Nephron (organoid): Measurements from ENCODE around the gene UHRF1.

Experiments
- H3K27ac Mint-ChIP-seq, 3 experiments: 2 replicates each; pipeline ENCODE4 v1.8.0; 2020; ENCODE audit warnings: mixed read lengths in 3 of 3, mild to moderate bottlenecking in 2 of 3, moderate library complexity in 1 of 3
- H3K27me3 Mint-ChIP-seq: 2 replicates; pipeline ENCODE4 v1.8.0; 2021; ENCODE audit warnings: low read depth, mild to moderate bottlenecking, moderate library complexity, mixed read lengths
- H3K36me3 Mint-ChIP-seq: 2 replicates; pipeline ENCODE4 v1.8.0; 2020; ENCODE audit warnings: low read depth, mixed read lengths
- H3K4me1 Mint-ChIP-seq: 2 replicates; pipeline ENCODE4 v1.8.0; 2020; ENCODE audit warnings: mixed read lengths
- H3K4me3 Mint-ChIP-seq, 3 experiments: 2 replicates each; pipeline ENCODE4 v1.8.0; 2020; ENCODE audit warnings: mild to moderate bottlenecking in 3 of 3, mixed read lengths in 3 of 3, moderate library complexity in 2 of 3
- H3K9me3 Mint-ChIP-seq: 2 replicates; pipeline ENCODE4 v1.8.0; 2020; ENCODE audit warnings: mixed read lengths
- TF ChIP-seq, protein P1 (sequence below), 3 experiments: fragments of 200-600 bp; sonication (generic); IDR thresholded peaks; one replicate each; pipeline ENCODE4 v1.5.0; 2021; ENCODE audit warnings: antibody characterized with exemption in 3 of 3; ENCODE audit not compliant: unreplicated experiment in 3 of 3

The UHRF1 gene

DNA sequence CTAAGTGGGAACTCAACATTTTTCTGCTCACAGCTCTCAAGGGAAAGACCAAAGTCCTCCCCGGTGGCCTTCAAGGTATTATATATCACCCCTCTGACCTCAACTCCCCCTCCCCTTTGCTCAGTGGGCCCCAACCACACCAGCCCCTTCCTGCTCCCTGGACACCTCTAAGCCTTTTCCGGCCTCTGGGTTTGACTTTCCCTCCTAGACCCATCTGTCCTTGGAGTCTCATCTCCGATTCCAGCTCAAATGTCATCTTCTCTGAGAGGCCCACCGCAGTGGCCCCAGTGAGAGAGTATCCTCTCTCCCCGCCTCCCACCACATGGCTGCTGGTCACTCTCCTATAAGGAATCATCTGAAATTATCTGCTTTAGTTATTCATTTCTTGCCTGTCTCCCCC is 941 bp upstream of the UHRF1 start:
- H3K9me3 Mint-ChIP-seq = no peaks in the 10 kb centered on the region
- H3K36me3 Mint-ChIP-seq = peaks cover 6% of the 10 kb centered on the region
- H3K27me3 Mint-ChIP-seq = peaks cover 4% of the 10 kb centered on the region
- H3K4me1 Mint-ChIP-seq = peaks cover 37% of the 10 kb centered on the region
- TF ChIP-seq, protein P1, sequence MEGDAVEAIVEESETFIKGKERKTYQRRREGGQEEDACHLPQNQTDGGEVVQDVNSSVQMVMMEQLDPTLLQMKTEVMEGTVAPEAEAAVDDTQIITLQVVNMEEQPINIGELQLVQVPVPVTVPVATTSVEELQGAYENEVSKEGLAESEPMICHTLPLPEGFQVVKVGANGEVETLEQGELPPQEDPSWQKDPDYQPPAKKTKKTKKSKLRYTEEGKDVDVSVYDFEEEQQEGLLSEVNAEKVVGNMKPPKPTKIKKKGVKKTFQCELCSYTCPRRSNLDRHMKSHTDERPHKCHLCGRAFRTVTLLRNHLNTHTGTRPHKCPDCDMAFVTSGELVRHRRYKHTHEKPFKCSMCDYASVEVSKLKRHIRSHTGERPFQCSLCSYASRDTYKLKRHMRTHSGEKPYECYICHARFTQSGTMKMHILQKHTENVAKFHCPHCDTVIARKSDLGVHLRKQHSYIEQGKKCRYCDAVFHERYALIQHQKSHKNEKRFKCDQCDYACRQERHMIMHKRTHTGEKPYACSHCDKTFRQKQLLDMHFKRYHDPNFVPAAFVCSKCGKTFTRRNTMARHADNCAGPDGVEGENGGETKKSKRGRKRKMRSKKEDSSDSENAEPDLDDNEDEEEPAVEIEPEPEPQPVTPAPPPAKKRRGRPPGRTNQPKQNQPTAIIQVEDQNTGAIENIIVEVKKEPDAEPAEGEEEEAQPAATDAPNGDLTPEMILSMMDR (IDR thresholded peaks at IDR 0.05; ENCODE audit: unreplicated experiment in 3 of 3) = no peak
- peak overlapping the region; percentile 70 to 81 (median 72) for H3K4me3 Mint-ChIP-seq
- H3K27ac Mint-ChIP-seq = peak overlapping the region in 2 of 3 experiments; percentile 18 to 80

DNA sequence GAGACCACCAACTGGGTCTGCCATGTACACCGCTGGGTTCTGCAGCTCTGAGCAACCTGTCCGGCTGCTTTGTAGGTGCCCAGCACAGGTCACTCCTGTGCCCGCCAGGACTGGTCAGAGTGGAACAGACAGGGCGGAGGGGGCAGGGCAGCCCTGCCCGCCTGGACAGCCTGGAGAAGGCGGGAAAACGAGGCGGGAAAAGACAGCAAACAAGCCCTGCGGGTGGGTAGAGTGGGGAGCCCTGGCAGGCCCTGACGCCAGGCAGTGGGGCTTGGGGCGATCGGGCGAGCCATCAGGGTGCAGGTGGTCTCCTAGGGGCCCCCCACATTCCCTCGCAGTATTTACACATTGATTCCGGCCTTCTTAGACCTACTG is 533 bp upstream of the UHRF1 start:
- TF ChIP-seq, protein P1 (IDR thresholded peaks at IDR 0.05; ENCODE audit: unreplicated experiment in 3 of 3) = no peak
- no peaks in the 10 kb centered on the region for H3K9me3 Mint-ChIP-seq
- peaks cover 4% of the 10 kb centered on the region for H3K27me3 Mint-ChIP-seq
- H3K4me1 Mint-ChIP-seq = peaks cover 37% of the 10 kb centered on the region
- H3K36me3 Mint-ChIP-seq = peaks cover 6% of the 10 kb centered on the region
- H3K4me3 Mint-ChIP-seq = peak overlapping the region; percentile 70 to 81 (median 72)
- peak overlapping the region in 1 of 3 experiments; percentile 80 for H3K27ac Mint-ChIP-seq

DNA sequence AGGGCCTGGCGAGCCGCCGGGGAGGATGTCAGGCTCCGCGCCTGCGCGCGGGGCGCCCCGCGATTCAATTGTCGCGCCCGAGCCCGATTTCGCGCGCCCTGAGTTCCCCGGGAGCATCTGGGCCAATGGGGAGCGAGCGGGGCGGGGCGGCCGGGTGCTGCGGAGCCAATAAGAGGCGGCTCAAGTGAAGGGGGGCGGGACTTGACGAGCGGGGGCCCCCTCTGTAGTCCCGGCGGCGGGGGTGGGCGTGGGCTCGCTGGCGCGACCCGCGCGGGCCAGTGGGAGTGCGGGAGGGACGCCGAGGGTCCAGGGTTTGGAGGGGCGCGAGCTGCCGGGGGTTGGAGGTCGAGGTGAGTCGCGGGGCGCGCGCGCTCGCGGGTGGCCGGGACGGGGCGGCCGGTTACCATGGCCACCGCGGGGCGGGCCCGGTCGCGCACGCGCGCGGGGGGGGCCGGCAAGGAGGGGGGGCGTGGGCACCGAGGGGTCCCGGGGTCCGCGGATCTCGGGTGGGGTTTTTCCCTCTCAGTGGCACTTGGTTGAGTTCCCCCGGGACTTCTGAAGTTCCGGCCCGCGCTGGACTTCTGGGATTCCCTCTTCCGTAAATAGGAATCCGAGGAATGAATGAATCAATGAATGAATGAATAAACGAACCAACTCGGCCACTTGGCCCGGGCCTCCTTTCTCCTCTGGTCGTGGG is 744 bp downstream of the UHRF1 start:
- H3K27ac Mint-ChIP-seq = no peak overlapping the region
- peaks cover 16% of the 10 kb centered on the region for H3K36me3 Mint-ChIP-seq
- H3K9me3 Mint-ChIP-seq = no peaks in the 10 kb centered on the region
- peak overlapping the region; percentile 86 to 95 (median 88) for H3K4me3 Mint-ChIP-seq
- TF ChIP-seq, protein P1 (IDR thresholded peaks at IDR 0.05; ENCODE audit: unreplicated experiment in 3 of 3) = no peak
- peaks cover 45% of the 10 kb centered on the region for H3K4me1 Mint-ChIP-seq
- peaks cover 4% of the 10 kb centered on the region for H3K27me3 Mint-ChIP-seq

DNA sequence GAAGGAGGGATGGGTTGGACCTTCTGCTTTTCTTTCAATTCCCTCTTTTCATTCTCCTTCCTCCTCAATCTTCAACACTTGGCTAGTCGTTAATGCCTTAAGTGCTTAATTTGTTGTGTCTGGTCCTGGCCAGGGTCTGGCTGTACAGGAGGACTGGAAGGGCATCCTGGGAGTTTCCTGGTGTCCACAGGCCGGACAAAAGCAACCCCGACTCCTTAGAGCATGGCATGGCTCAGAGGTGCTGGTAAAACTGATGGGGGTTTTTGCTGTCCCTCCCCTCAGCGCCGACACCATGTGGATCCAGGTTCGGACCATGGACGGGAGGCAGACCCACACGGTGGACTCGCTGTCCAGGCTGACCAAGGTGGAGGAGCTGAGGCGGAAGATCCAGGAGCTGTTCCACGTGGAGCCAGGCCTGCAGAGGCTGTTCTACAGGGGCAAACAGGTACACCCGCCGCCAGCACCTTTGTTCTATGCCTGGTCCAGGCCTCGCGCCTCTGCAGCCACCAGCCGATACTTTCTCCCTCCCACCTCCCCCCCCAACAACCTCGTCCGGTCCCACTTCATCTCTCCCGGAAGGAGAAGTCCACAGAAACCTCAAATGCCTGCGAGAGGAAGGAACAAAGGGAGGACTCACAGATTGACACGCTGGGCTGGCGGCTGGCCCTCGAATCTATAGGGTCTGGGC is 1.4 kb downstream of the UHRF1 start:
- H3K4me1 Mint-ChIP-seq = peaks cover 45% of the 10 kb centered on the region

DNA sequence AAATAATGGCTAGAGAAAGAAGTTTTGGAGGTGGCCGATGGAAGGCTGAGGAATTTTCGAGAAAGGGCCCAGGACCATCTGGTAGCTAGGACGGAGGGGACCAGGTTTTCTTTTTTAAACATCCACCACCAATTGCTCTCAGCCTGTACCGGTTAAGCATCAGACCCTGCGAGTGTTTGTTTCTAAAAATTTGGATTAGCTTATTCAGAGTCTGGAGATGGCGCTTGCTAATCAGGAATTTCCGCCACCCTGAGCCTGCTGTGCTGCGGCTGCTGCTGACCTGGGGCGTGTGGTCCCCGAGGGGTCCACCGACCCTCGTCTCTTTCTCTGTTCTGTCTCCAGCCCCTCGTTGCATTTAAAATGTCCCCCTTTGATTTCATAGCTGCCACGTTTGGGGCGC is 2.0 kb downstream of the UHRF1 start:
- Mint-ChIP-seq H3K27ac (peak overlapping the region; percentile 80 to 93 (median 81)), H3K4me3 (peak overlapping the region; percentile 86 to 95 (median 88)), H3K27me3 (peaks cover 4% of the 10 kb centered on the region), H3K36me3 (peaks cover 23% of the 10 kb centered on the region), H3K4me1 (peaks cover 45% of the 10 kb centered on the region), H3K9me3 (no peaks in the 10 kb centered on the region)
- TF ChIP-seq, protein P1 (IDR thresholded peaks at IDR 0.05; ENCODE audit: unreplicated experiment in 3 of 3) = no peak

More for the DNA sequence above, 1.4 kb downstream of the UHRF1 start:
- peak overlapping the region; percentile 86 to 95 (median 88) for H3K4me3 Mint-ChIP-seq
- H3K36me3 Mint-ChIP-seq = peaks cover 19% of the 10 kb centered on the region
- TF ChIP-seq, protein P1 (IDR thresholded peaks at IDR 0.05; ENCODE audit: unreplicated experiment in 3 of 3) = no peak
- H3K9me3 Mint-ChIP-seq = no peaks in the 10 kb centered on the region
- peak overlapping the region in 1 of 3 experiments; percentile 81 for H3K27ac Mint-ChIP-seq
- peaks cover 4% of the 10 kb centered on the region for H3K27me3 Mint-ChIP-seq
